AML-193 (cell line): ENCODE data around the gene PSMC5.
"Not testable (repeated sequence)": the region's sequence is repeated elsewhere in the genome, so short reads cannot be mapped to it uniquely, and the experiment has no call there.

Experiments
- DNase-seq, 2 experiments: peaks; one replicate each; lab custom pipeline; 2025; lab: John Stamatoyannopoulos, UW

The PSMC5 gene

DNA sequence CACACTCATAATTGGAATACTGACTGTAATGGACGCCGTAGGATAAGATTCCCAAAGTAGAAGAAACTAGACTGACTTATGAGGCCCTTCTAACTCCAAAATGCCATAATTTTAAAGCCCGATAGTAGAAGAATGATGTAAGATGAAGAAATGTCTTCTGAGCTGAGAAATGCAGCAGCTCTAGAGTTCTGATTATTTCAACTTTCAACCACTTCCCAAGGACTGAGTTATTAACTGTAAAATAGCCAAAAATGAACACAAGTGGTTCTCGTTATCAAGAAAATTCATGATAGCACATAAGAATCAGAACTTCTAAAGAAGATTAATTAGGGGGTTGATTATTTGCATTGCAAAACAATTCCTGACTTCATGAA is 43.0 kb downstream of the PSMC5 start:
- DNase-seq = not testable (repeated sequence)

DNA sequence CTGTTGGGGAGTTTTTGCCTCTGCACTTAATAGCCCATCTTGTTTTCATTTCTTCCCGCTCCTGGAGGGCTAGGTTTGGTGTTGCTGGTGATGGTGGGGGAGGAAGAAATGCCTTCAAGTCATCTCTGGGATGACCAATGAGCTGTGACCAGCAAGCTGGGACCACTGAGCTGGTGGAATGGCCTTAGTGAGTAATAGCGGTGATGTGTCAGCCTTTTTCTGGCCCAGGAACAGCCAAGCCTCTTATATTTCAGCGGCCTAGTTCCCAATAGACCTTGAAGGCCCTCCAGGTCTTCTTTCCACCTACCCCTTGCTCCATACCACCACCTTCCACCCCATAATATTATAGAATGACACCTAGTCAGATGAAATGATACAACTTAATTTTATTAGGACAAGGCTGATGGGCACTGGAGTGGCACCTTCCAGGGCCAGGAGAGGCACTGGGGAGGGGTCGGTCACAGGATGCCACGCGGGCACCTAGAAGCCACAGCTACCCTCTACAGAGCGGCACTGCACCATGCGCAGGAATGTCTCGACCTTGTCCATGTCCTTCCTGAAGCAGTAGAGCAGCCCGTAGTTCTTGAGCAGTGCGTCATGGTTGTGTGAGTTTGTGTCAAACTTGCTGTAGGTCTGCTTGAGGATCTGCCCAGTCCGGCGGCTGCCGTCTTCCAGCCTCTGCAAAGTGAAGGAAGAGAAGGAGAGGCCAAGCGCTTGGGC is 44.6 kb downstream of the PSMC5 start:
- DNase-seq = not testable (repeated sequence)

DNA sequence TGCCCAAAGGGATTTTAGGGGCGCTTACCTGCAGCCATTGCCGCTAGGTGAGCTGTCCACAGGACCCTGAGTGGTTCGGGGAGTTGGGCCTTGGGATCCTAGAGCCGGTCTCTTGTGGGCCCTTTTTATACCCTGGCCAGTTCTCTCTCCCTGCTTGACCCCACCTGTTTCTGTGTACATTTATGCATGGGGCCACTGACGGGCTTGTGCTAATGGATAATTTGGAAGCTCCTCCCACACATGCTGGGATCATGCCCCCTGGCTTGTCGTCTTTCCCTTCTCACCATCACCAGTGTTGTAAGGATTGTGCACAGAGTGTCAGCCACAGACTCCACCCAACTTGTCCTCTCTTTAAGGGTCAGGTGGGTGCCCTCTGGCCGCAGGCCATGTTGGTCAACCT is 46.3 kb downstream of the PSMC5 start, which contains the start of gene CSH2:
Gene CSH2, minus strand, starts transcription at position 101 of the 400 bp plus-strand sequence. Its CDS starts 63 bp downstream, at position 38.
- DNase-seq = not testable (repeated sequence)

GRCh38 chr17:63874061-63874626 is 46.9 kb downstream of the PSMC5 start:
- DNase-seq = not testable (repeated sequence)

DNA sequence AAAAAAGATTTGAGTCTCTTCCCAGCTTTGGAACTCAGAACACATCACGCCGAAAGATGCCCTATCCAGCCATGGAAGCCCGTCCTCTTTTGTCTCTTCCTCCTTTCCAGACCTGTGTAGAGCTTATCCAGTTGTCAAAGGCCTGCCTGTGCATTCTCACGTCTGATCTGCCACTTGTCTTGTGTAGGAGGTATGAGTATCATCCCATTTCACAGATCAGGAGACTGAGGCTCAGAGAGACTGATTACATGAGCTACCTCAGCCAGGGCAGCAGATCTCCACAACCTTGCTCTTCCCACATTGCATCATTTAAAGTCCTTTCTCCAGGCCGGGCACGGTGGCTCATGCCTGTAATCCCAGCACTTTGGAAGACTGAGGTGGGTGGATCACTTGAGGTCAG is 47.5 kb downstream of the PSMC5 start:
- DNase-seq = not testable (repeated sequence)

DNA sequence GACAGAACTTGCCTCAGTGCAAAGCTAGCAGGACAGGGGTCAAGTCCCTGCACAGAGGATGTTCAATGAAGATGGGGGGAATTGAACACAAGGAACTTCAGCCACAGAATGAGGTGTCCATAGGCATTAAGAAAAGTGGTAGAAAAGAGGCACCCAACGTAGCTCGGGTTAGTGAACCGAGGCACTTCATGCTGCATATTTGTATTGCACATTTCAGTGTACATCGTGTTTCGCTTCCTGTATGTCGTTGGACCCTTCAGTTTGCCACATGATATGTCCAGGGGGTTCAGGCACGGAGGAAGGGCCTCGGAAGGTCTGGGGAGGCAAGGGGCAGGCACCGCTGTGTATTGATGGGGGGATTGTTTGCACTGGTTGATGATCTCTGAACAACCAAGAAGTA is 51.2 kb downstream of the PSMC5 start:
- DNase-seq = not testable (repeated sequence)

- DNase-seq = no peak
These were observed 53.5 kb downstream of the PSMC5 start for GRCh38 chr17:63880706-63881105.

DNA sequence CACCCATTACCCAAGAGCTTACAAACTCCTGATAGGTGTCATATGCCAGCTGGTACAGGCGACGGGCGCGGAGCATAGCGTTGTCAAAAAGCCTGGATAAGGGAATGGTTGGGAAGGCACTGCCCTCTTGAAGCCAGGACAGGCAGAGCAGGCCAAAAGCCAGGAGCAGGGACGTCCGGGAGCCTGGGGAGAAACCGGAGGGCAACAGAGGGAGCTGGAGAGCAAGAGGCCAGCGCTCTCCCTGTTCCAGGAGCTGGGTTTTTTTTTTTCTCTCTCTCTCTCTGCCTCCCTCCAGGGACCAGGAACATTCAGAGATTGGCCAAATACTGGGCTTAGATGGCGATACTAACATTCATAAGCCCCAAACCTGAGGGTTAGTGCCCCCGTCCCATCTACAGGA is 54.1 kb downstream of the PSMC5 start:
- not testable (repeated sequence) for DNase-seq
